ENCODE measurements around the gene RCAN3. TPM values are rescaled to one million over a fixed set of nuclear protein-coding genes. Genes with fewer than 3 reads are reported as not detected.

RCAN3 gene
- total RNA-seq, 2 donors from 2014 or later = 12.6 to 15.1 TPM

GRCh38 chr1:24540051-24540905 is 37.6 kb downstream of the RCAN3 start:
- intact Hi-C loops (cut with DNase I) = loop anchor here (10.0 kb wide), 1 partner anchor 95 kb away; no protein-coding TSS in a partner anchor
- Histone ChIP-seq H3K4me3 (no peak overlapping the region), H3K4me1 (peaks cover 5% of the 10 kb centered on the region), H3K27ac (peak overlapping the region; percentile 62), H3K27me3 (no peaks in the 10 kb centered on the region), H3K9ac (ENCODE audit: low read depth in 2 of 2, low read length in 2 of 2) (peak overlapping the region in 1 of 2 donors; percentile 43), H3K36me3 (no peaks in the 10 kb centered on the region), H3K9me3 (no peaks in the 10 kb centered on the region)
- DNase-seq = no peak
- no peak for TF ChIP-seq CTCF (IDR thresholded peaks at IDR 0.05)

- Histone ChIP-seq H3K9ac (ENCODE audit: low read depth in 2 of 2, low read length in 2 of 2) (peak overlapping the region in 1 of 2 donors; percentile 62), H3K4me1 (peaks cover 5% of the 10 kb centered on the region), H3K9me3 (no peaks in the 10 kb centered on the region), H3K36me3 (no peaks in the 10 kb centered on the region), H3K4me3 (no peak overlapping the region), H3K27ac (peak overlapping the region; percentile 62), H3K27me3 (no peaks in the 10 kb centered on the region)
- TF ChIP-seq CTCF (IDR thresholded peaks at IDR 0.05) = no peak
- DNase-seq = peak; percentile 83
- intact Hi-C loops (cut with DNase I) = loop anchor here (10.0 kb wide), 1 partner anchor 94 kb away; no protein-coding TSS in a partner anchor
Observed at GRCh38 chr1:24540906-24541710, 38.5 kb downstream of the RCAN3 start.

- H3K4me3 ChIP-seq = no peak overlapping the region
- TF ChIP-seq CTCF (IDR thresholded peaks at IDR 0.05) = peak; percentile 71
- peak overlapping the region in 1 of 2 donors; percentile 62 for H3K9ac ChIP-seq (ENCODE audit: low read depth in 2 of 2, low read length in 2 of 2)
- H3K27ac ChIP-seq = peak overlapping the region; percentile 62
- H3K9me3 ChIP-seq = no peaks in the 10 kb centered on the region
- intact Hi-C loops (cut with DNase I) = loop anchor here (10.0 kb wide), 1 partner anchor 93 kb away; no protein-coding TSS in a partner anchor
- DNase-seq = peak; percentile 55
- H3K36me3 ChIP-seq = no peaks in the 10 kb centered on the region
- H3K4me1 ChIP-seq = peaks cover 5% of the 10 kb centered on the region
- H3K27me3 ChIP-seq = no peaks in the 10 kb centered on the region
Observed at GRCh38 chr1:24541711-24542346, 39.2 kb downstream of the RCAN3 start.

- no peak overlapping the region for H3K4me3 ChIP-seq
- H3K4me1 ChIP-seq = peaks cover 5% of the 10 kb centered on the region
- H3K9me3 ChIP-seq = no peaks in the 10 kb centered on the region
- no peaks in the 10 kb centered on the region for H3K36me3 ChIP-seq
- H3K9ac ChIP-seq (ENCODE audit: low read depth in 2 of 2, low read length in 2 of 2) = no peak overlapping the region
- DNase-seq = no peak
- no peaks in the 10 kb centered on the region for H3K27me3 ChIP-seq
- no peak overlapping the region for H3K27ac ChIP-seq
- no peak for TF ChIP-seq CTCF (IDR thresholded peaks at IDR 0.05)
- intact Hi-C loops (cut with DNase I) = loop anchor here (10.0 kb wide), 1 partner anchor 91 kb away; no protein-coding TSS in a partner anchor
Observed at GRCh38 chr1:24544239-24544638, 41.6 kb downstream of the RCAN3 start.

- no peak overlapping the region for H3K4me3 ChIP-seq
- intact Hi-C loops (cut with DNase I) = loop anchor here (10.0 kb wide), 1 partner anchor 89 kb away; no protein-coding TSS in a partner anchor
- DNase-seq = no peak
- H3K9ac ChIP-seq (ENCODE audit: low read depth in 2 of 2, low read length in 2 of 2) = no peak overlapping the region
- H3K9me3 ChIP-seq = no peaks in the 10 kb centered on the region
- no peak for TF ChIP-seq CTCF (IDR thresholded peaks at IDR 0.05)
- H3K27ac ChIP-seq = no peak overlapping the region
- peaks cover 5% of the 10 kb centered on the region for H3K4me1 ChIP-seq
- no peaks in the 10 kb centered on the region for H3K27me3 ChIP-seq
- H3K36me3 ChIP-seq = no peaks in the 10 kb centered on the region
Observed at GRCh38 chr1:24545662-24546061, 43.0 kb downstream of the RCAN3 start.

Measured in colonic mucosa (tissue), 4 donors.